Anterior cingulate cortex (tissue), 58 donors: ENCODE measurements around the gene NTRK1.

ENCODE experiments used
- DNase-seq, 58 donors: peaks; one replicate each; lab custom pipeline; 2025; lab: John Stamatoyannopoulos, UW

Gene NTRK1

GRCh38 chr1:156895455-156895812 lies 34.8 kb downstream of the NTRK1 start:
- DNase-seq: no peak

DNA sequence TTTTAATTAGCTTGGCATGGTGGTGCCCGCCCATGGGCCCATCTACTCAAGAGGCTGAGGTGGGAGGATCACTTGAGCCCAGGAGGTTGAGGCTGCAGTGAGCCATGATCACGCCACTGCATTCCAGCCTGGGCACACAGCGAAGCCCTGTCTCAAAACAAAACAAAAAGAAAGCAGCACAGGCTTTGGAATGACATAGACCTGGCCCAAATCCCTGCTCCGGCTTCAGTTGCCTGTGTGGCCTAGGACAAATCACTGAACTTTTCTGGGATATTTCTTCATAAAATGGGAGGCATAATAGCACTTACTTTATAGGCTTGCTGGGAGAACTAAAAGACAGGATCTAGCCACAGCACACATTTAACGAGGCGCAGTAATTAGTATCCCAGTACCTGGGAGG lies 35.3 kb downstream of the NTRK1 start:
- no peak for DNase-seq

GRCh38 chr1:156896490-156897033 lies 35.9 kb downstream of the NTRK1 start:
- no peak for DNase-seq

GRCh38 chr1:156897078-156897825 lies 36.6 kb downstream of the NTRK1 start:
- DNase-seq: no peak

GRCh38 chr1:156898161-156898566 lies 37.5 kb downstream of the NTRK1 start:
- no peak for DNase-seq

- DNase-seq: no peak
These were observed 38.5 kb downstream of the NTRK1 start for GRCh38 chr1:156898971-156899664.

DNA sequence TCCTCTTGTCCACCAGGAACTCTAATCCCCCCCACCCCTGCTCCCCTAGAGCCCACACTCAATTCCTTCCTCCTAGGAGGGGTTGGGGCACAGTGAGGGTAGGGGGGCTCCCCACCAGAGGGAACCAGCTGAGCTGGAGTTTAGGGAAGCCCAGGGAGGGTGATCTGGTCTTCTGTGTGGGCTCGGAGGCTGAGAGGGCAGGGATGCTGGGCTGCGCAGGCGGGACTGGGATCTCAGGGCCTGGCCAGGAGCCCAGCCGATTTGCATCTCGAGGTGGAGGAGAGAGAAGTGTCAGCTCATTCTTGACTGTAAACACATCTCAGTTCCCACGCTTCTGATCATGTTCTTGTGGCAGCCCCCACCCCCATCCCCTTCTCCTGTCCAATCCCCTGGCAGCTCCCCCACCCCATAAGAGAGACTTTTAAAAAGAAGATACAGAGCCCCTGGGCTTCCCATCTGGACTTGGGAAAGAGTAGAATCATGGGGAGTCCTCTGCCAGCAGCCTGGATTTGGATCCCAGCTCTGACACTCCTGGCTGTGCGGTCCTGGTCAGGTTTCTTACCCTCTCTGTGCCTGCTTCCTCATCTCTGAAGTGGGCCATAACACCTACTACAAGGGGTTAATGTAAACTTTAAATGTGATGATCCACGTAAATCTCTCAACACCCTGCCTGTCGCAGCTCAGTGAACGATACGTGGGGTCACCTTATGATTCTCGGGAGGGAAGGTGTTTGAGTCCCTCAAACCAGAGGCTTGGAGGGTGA lies 39.5 kb downstream of the NTRK1 start:
- DNase-seq: no peak

DNA sequence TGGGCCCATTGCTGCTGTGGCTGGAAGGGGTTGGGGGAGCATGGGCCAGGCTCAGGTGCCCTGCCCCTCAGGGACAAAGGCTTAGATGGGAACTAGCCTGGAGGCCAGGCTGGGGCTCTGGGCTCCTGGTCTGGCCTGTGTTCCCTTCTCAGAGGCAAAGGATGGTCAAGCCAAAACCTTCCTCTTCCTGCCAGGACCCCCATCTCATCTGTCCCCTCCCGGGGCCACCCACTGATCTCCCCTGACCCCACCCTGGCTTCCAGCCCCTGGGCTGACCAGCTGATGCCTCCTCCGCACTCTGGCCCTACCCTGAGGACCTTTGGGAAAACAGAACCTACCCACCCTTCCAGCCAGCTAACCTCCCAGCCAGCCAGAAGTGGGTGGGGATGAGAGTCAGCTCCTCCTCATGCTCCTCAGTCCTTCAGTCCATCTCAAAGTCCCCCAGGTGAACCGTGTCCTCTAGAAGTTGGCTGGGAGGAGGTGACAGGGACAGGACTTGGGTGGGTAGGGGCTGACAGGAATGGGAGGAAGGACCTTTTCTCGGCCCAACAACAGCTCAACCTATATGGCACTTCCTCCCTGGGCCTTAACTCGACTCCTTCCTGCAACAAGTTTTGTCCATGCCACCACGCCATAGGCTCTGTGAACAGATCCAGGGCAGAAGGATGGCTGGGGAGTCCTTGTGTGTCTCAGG lies 40.4 kb downstream of the NTRK1 start:
- no peak for DNase-seq

- no peak for DNase-seq
These were observed 40.9 kb downstream of the NTRK1 start for GRCh38 chr1:156901590-156901900.

DNA sequence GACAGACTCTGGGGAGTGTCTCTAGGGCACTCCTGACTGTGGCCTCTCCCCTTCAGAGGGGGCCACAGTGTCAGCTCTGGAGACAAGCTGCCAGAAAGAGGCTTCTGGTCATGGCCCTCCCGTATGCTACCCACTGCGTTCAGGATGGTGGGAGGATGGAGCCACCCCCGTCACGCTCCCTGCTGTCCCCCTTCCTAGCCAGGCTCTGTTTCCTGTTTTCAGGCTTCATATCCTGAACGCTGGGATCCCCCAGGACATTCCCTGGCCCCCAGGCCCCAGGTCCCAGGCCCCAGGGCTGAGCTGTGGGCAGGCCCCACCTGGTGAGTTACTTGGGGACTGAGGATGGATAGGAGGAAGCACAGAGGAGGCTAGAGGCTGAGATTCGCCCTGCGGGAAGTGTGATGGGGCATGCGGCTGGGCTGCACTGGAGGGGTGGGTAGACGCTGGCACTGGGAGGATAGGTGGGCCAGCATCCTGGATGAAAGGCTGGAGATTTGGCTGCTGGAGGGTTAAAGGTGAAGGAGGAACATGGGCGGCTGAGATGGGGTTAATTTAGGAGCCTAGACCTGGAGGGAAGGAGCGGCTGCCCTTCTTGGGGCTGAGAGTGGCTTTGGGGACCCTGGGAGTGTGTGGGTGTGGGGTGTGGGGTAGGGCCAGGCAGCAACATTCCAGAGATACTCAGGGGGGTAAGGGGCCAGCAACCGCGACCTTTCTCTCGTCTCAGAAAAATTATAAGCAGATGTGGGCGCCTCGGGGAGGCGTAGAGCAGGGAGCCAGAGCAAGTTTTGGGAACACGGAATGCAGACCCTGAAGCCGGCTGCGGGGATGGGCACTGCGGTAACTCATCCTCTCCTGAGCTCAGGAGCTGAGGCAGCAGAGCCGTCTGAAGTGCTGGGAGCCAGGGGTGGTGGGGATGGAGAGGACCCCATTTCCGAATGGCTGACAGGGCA lies 41.6 kb downstream of the NTRK1 start:
- DNase-seq: no peak

DNA sequence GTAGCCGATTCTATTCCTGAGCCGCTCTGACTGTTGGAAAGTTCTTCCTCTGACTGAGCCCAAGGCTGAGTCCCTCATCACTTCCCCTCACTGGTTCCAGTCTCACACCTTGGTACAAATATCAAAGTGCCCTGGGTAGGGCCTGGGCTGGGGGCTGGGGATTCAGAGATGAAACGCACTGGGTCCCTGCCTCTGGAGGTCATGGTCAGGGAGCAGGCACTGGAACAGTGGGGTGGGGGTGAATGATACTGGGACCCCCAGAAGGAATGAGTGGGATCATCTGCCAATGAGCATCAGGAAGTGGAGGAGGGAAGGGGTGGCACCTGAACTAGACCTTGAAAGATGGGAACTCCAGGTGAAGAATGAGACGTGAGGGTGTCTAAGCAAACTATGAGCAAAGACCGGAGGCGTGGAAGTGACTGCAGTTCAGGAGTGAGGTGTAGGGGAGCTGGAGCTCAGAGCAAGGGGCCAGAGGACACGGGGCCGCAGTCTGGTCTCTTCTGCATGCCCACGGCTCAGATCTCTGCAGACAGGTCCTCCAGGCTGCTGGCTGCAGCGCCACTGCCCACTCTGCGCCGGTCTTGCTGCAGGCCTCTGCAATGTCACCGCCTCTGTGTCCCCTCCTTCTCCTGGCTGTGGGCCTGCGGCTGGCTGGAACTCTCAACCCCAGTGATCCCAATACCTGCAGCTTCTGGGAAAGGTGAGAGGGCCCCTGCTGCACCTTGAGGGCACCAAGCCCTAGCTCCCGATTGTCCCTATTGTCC lies 42.8 kb downstream of the NTRK1 start:
- no peak for DNase-seq

GRCh38 chr1:156904187-156904959 lies 43.7 kb downstream of the NTRK1 start:
- no peak for DNase-seq

GRCh38 chr1:156905176-156905575 lies 44.5 kb downstream of the NTRK1 start:
- no peak for DNase-seq

DNA sequence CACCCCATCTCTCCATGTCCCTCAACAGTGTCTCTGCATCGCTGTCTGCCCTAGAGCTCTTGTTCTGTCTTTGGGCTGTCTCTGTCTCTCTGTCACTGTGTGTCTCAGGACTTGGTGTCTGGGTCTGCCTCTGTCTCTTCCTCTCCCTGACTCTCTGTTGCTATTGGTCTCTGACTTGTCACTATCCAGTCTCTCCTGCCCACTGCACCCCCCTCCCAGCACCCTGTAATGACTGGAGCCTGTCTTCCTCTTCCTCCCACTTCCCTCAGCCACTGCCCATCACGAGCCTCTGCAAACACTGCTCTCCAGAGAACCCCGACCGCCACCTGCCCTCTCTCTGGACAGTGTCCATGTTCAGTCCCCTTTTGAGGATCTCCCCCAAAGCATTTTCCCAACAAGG lies 45.0 kb downstream of the NTRK1 start:
- no peak for DNase-seq

GRCh38 chr1:156906206-156906906 lies 45.7 kb downstream of the NTRK1 start:
- no peak for DNase-seq

DNA sequence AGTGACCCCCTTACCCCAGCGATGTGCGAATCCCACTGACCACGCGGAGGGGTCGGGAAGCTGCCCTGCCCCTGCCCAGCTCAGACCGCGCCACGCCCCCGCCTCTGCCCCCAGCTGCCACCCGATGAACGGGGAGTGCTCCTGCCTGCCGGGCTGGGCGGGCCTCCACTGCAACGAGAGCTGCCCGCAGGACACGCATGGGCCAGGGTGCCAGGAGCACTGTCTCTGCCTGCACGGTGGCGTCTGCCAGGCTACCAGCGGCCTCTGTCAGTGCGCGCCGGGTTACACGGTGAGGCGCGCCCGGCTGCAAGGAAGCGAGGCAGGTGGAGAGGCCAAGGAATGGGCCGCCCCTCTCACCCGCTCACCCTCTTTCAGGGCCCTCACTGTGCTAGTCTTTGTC lies 47.9 kb downstream of the NTRK1 start:
- DNase-seq: no peak

DNA sequence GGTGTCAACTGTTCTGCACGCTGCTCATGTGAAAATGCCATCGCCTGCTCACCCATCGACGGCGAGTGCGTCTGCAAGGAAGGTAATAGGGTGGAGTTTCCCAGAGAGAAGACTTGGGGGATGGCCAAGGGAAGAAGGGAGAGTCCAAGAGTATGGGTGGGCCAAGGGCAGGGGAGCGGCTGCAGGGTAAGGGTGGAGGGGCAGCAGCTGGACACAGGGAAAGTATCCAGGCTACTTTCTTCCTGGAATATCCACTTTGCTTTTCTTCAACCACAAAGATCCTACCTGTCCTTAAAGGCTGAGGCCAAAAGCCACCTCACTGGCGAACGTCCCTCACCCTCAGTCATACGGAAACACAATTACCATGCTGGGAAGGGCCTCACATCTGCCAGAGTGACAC lies 48.3 kb downstream of the NTRK1 start:
- DNase-seq: no peak

GRCh38 chr1:156909671-156910070 lies 49.0 kb downstream of the NTRK1 start:
- DNase-seq: no peak
